WTC11 (cell line): ENCODE measurements around the gene C18orf32. TPM values are rescaled to one million over a fixed set of nuclear protein-coding genes. Genes with fewer than 3 reads are reported as not detected.

Experiments used
- ATAC-seq: fragments of 200-7000 bp; cut with Tn5 transposase; 2 replicates; pipeline ENCODE4 v1.10.0; 2021; ENCODE audit warnings: mild to moderate bottlenecking, moderate library complexity
- CTCF ChIA-PET: fragments of 300-600 bp; sonication (Branson Sonifier 250); formaldehyde crosslinking; loops from one replicate; lab custom pipeline; 2021; ENCODE audit warnings: antibody characterized with exemption; lab: Charles Lee
- POLR2A ChIA-PET: fragments of 350-600 bp; sonication (Branson Sonifier 250); formaldehyde crosslinking; loops from one replicate; lab custom pipeline; 2021; ENCODE audit warnings: antibody characterized with exemption; lab: Charles Lee
- DNase-seq: peaks from one replicate; pipeline ENCODE4 v3.0.0; 2021; ENCODE audit warnings: low spot score
- H3K27ac Mint-ChIP-seq: 2 replicates; pipeline ENCODE4 v1.8.0; 2021; ENCODE audit warnings: mixed read lengths
- H3K27me3 Mint-ChIP-seq: 2 replicates; pipeline ENCODE4 v1.8.0; 2021; ENCODE audit warnings: low read depth, mild to moderate bottlenecking, moderate library complexity, mixed read lengths
- H3K36me3 Mint-ChIP-seq: 2 replicates; pipeline ENCODE4 v1.8.0; 2021; ENCODE audit warnings: mixed read lengths
- H3K4me1 Mint-ChIP-seq: 2 replicates; pipeline ENCODE4 v1.8.0; 2022; ENCODE audit warnings: mixed read lengths
- H3K4me3 Mint-ChIP-seq: 2 replicates; pipeline ENCODE4 v1.8.0; 2021; ENCODE audit warnings: mild to moderate bottlenecking, moderate library complexity, mixed read lengths
- H3K9me3 Mint-ChIP-seq: 2 replicates; pipeline ENCODE4 v1.8.0; 2021; ENCODE audit warnings: mixed read lengths
- ATF3 ChIP-seq: sonication (generic); formaldehyde crosslinking; conservative IDR thresholded peaks from 2 replicates; pipeline ENCODE4 v1.8.1; 2022; ENCODE audit warnings: mild to moderate bottlenecking, missing genetic modification reagents
- EMX1 ChIP-seq: fragments of 250-450 bp; sonication (Bioruptor Pico); IDR thresholded peaks from 2 replicates; pipeline ENCODE4 v1.8.0; 2021; ENCODE audit warnings: mild to moderate bottlenecking
- FOXJ3 ChIP-seq: sonication (generic); formaldehyde crosslinking; IDR thresholded peaks from 2 replicates; pipeline ENCODE4 v1.9.0; 2021; ENCODE audit warnings: missing genetic modification reagents, mild to moderate bottlenecking, borderline replicate concordance
- GRHL2 ChIP-seq: fragments of 250-450 bp; sonication (Bioruptor Pico); IDR thresholded peaks from 2 replicates; pipeline ENCODE4 v1.8.0; 2022; ENCODE audit warnings: mild to moderate bottlenecking, moderate library complexity; ENCODE audit not compliant: insufficient replicate concordance, severe bottlenecking
- HMGA2 ChIP-seq: fragments of 250-450 bp; sonication (Bioruptor Pico); IDR thresholded peaks from 2 replicates; pipeline ENCODE4 v1.4.0; 2021; ENCODE audit warnings: mild to moderate bottlenecking, moderate library complexity
- HMGXB4 ChIP-seq: sonication (generic); formaldehyde crosslinking; IDR thresholded peaks from 2 replicates; pipeline ENCODE4 v1.8.1; 2023; ENCODE audit warnings: mild to moderate bottlenecking, moderate library complexity, missing genetic modification reagents
- NFE2L1 ChIP-seq: sonication (generic); formaldehyde crosslinking; IDR thresholded peaks from 2 replicates; pipeline ENCODE4 v1.8.1; 2023; ENCODE audit warnings: missing genetic modification reagents
- NR3C1 ChIP-seq: sonication (generic); formaldehyde crosslinking; conservative IDR thresholded peaks from 2 replicates; pipeline ENCODE4 v1.8.1; 2023; ENCODE audit warnings: low read depth, mild to moderate bottlenecking, missing genetic modification reagents
- SMAD4 ChIP-seq: sonication (generic); formaldehyde crosslinking; IDR thresholded peaks from 2 replicates; pipeline ENCODE4 v1.8.0; 2022; ENCODE audit warnings: mild to moderate bottlenecking, missing genetic modification reagents
- ZNF219 ChIP-seq: sonication (generic); formaldehyde crosslinking; IDR thresholded peaks from 2 replicates; pipeline ENCODE4 v1.8.0; 2023; ENCODE audit warnings: missing genetic modification reagents, mild to moderate bottlenecking, borderline replicate concordance
- ZNF512 ChIP-seq: sonication (generic); formaldehyde crosslinking; IDR thresholded peaks from 2 replicates; pipeline ENCODE4 v1.8.1; 2022; ENCODE audit warnings: missing genetic modification reagents, borderline replicate concordance
- ZNF671 ChIP-seq: fragments of 250-450 bp; sonication (Bioruptor Pico); IDR thresholded peaks from 2 replicates; pipeline ENCODE4 v1.8.0; 2021; ENCODE audit warnings: mild to moderate bottlenecking
- ZSCAN18 ChIP-seq: fragments of 250-450 bp; sonication (Bioruptor Pico); IDR thresholded peaks from 2 replicates; pipeline ENCODE4 v2.1.2; 2022; ENCODE audit warnings: mild to moderate bottlenecking, moderate library complexity
- total RNA-seq: library from RNA; stranded (reverse); gene quantifications from 3 replicates; pipeline ENCODE4 v1.2.3, GENCODE V29; 2021
- TF ChIP-seq, protein P1 (sequence below): fragments of 250-450 bp; sonication (Bioruptor Pico); IDR thresholded peaks from 2 replicates; pipeline ENCODE4 v1.9.0; 2021; ENCODE audit warnings: moderate library complexity, mild to moderate bottlenecking, inconsistent platforms, borderline replicate concordance
- TF ChIP-seq, protein P2 (sequence below): fragments of 200-600 bp; IDR thresholded peaks from 2 replicates; pipeline ENCODE4 v1.8.0; 2022; ENCODE audit warnings: antibody characterized with exemption
- TF ChIP-seq, protein P3 (sequence below): sonication (generic); formaldehyde crosslinking; IDR thresholded peaks from 2 replicates; pipeline ENCODE4 v1.8.0; 2022; ENCODE audit warnings: mild to moderate bottlenecking, missing genetic modification reagents

The C18orf32 gene
- total RNA-seq, 1 experiment from 2014 or later = 32.1 TPM

DNA sequence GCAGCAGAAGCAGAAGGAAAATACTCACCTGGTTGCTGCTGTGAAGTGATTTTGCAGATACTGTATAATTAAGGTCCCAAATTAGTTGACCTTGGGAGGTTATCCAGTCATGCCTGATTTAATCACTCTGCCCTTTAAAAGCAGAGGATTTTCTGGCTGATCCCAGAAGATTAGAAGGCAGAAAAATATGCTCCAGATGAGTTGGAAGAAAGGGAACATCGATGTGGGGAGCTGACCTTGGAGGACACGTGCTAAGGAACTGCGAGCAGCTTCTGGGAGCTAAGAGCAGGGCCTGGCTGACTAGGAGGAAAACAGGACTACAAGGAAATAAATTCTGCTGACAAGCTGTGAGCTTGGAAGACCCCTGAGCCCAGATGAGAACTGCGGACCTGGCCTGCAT, 13.3 kb downstream of the C18orf32 start:
- TF ChIP-seq, protein P1, sequence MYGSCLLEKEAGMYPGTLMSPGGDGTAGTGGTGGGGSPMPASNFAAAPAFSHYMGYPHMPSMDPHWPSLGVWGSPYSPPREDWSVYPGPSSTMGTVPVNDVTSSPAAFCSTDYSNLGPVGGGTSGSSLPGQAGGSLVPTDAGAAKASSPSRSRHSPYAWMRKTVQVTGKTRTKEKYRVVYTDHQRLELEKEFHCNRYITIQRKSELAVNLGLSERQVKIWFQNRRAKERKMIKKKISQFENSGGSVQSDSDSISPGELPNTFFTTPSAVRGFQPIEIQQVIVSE (CRISPR knock-in tag) = no peak
- TF ChIP-seq ATF3 (CRISPR knock-in tag) (no peak), ZNF512 (no peak), EMX1 (no peak), NFE2L1 (CRISPR knock-in tag) (no peak), FOXJ3 (CRISPR knock-in tag) (no peak)
- TF ChIP-seq, protein P2, sequence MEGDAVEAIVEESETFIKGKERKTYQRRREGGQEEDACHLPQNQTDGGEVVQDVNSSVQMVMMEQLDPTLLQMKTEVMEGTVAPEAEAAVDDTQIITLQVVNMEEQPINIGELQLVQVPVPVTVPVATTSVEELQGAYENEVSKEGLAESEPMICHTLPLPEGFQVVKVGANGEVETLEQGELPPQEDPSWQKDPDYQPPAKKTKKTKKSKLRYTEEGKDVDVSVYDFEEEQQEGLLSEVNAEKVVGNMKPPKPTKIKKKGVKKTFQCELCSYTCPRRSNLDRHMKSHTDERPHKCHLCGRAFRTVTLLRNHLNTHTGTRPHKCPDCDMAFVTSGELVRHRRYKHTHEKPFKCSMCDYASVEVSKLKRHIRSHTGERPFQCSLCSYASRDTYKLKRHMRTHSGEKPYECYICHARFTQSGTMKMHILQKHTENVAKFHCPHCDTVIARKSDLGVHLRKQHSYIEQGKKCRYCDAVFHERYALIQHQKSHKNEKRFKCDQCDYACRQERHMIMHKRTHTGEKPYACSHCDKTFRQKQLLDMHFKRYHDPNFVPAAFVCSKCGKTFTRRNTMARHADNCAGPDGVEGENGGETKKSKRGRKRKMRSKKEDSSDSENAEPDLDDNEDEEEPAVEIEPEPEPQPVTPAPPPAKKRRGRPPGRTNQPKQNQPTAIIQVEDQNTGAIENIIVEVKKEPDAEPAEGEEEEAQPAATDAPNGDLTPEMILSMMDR = no peak
- no peaks in the 10 kb centered on the region for H3K36me3 Mint-ChIP-seq
- peaks cover 2% of the 10 kb centered on the region; the same call in 1 of the 2 replicates for H3K4me1 Mint-ChIP-seq
- ChIA-PET POLR2A (no interaction called here), CTCF (no interaction called here)
- no peak overlapping the region for H3K27ac Mint-ChIP-seq
- H3K9me3 Mint-ChIP-seq = peaks cover 3% of the 10 kb centered on the region
- ATAC-seq = no peak
- no peak overlapping the region for H3K4me3 Mint-ChIP-seq
- DNase-seq = no peak
- no peaks in the 10 kb centered on the region for H3K27me3 Mint-ChIP-seq

DNA sequence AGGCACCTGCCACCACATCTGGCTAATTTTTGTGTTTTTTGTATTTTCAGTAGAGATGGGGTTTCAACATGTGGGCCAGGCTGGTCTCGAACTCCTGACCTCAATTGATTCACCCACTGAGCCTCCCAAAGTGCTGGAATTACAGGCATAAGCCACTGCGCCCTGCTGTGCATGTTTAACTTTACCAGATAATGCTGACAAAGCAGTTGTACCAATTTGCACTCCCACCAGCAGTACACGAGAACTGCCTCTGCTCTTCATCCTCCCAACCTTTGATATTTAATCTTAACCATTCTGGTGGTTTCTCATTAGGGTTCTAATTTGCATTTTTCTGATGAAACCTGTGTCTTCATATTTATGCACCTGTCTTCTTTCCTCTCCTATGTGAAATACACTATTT, 14.6 kb downstream of the C18orf32 start:
- no peaks in the 10 kb centered on the region for H3K27me3 Mint-ChIP-seq
- TF ChIP-seq ZNF671 (CRISPR knock-in tag) (no peak), ZNF219 (no peak), SMAD4 (CRISPR knock-in tag) (no peak), HMGA2 (CRISPR knock-in tag) (no peak), ZSCAN18 (no peak), NR3C1 (no peak), HMGXB4 (no peak), GRHL2 (no peak)
- TF ChIP-seq, protein P2 = no peak
- TF ChIP-seq, protein P3, sequence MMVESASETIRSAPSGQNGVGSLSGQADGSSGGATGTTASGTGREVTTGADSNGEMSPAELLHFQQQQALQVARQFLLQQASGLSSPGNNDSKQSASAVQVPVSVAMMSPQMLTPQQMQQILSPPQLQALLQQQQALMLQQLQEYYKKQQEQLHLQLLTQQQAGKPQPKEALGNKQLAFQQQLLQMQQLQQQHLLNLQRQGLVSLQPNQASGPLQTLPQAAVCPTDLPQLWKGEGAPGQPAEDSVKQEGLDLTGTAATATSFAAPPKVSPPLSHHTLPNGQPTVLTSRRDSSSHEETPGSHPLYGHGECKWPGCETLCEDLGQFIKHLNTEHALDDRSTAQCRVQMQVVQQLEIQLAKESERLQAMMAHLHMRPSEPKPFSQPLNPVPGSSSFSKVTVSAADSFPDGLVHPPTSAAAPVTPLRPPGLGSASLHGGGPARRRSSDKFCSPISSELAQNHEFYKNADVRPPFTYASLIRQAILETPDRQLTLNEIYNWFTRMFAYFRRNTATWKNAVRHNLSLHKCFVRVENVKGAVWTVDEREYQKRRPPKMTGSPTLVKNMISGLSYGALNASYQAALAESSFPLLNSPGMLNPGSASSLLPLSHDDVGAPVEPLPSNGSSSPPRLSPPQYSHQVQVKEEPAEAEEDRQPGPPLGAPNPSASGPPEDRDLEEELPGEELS (CRISPR knock-in tag) = no peak
- ChIA-PET POLR2A (no interaction called here), CTCF (no interaction called here)
- no peaks in the 10 kb centered on the region for H3K36me3 Mint-ChIP-seq
- H3K9me3 Mint-ChIP-seq = peaks cover 3% of the 10 kb centered on the region
- H3K27ac Mint-ChIP-seq = no peak overlapping the region
- DNase-seq = no peak
- no peak for ATAC-seq
- H3K4me3 Mint-ChIP-seq = no peak overlapping the region
- peaks cover 4% of the 10 kb centered on the region; the same call in 1 of the 2 replicates for H3K4me1 Mint-ChIP-seq
